Measurements from ENCODE around the gene TMEM156.

DNA sequence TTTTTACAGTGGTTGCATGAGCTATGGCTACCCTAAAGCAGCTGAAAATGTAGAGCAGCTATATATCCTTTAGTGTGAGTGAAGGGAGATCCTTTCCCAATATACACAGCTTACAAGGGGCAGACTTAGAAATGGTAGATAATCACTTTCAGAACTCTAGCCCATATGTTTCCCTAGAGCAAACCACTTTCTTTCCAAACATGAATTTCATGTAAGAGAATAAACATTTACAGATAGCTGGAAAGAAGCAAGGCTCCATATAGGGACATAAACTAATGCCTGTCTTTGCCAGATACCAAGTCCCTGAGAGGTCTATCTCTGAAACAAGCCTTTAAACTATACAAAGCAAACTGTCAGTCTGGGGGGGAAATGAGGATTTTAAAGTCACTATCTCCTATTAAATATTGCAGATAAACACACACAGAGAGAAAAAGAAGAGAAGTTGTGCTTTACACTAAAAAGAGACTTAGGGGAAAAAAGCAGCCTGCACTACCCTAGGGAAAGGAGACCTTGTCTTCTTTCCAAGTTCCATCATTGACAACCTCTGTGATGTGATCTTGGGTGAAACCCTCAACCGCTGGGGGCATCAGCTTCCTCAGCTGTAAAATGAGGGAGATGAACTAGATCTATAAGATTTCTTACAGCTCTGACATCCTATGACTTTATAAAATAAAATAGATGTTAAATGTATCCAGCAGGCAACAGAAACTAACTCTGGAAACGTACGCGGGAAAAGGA lies 73.6 kb downstream of the TMEM156 start:
- TF ChIP-seq TAF1 (IDR thresholded peaks at IDR 0.05; ENCODE audit: borderline replicate concordance, low read depth, low read length) (no peak), POLR2AphosphoS5 (IDR thresholded peaks at IDR 0.05; ENCODE audit: low read depth, low read length) (no peak)

Measured in GM12892 (cell line).